GM10847 (cell line): Measurements from ENCODE around the gene TENT5C.

ENCODE experiments used
- POLR2A ChIP-seq: IDR thresholded peaks from 2 replicates; pipeline ENCODE4 v1.6.1; 2011; ENCODE audit not compliant: insufficient read length; ENCODE audit errors: extremely low read depth

Gene TENT5C

DNA sequence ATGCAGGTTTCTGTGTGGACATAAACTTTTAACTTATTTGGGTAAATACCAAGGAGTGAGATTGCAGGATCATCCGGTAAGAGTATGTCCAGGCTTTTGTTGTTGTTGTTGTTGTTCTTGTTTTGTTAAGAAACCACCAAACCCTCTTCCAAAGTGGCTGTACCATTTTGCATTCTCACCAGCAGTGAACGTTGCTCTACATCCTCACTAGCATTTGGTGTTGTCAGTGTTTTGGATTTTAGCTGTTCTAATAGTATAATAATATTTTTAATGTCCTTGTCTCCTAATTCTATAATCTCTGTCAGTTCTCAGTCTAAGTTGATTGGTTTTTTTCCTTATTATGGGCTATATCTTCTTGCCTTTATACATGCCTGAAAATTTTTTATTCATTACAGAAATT, 37.8 kb downstream of the TENT5C start:
- no peak for TF ChIP-seq POLR2A

DNA sequence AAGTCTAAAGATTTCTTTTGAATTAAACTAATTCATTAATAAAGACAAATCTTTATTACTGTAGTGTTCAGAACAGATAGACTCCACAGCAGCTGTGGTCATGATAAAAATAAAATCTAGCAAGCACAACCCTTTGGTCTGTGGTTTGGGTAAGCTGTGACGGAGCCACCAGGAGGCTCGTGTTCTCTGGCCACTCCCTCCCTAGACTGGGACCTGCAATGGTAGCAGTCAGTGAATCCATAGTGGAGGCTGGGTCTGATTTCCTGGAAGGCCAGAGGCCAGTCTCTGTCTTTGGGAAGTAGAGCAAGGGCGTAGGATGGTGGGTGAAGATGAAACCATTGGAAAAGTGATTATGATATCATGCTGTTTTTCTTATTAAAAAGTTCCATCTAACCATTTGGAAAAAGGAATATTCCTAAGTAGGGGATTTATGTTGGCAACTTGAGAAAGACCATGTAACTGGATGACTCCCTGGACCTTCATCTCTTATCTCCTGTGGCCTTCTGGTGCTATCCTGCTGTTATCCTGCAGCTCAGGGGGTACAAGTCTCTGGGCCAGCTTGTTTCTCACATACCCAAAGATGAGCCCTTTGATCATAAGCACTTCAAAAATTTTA, 39.0 kb downstream of the TENT5C start:
- no peak for TF ChIP-seq POLR2A

DNA sequence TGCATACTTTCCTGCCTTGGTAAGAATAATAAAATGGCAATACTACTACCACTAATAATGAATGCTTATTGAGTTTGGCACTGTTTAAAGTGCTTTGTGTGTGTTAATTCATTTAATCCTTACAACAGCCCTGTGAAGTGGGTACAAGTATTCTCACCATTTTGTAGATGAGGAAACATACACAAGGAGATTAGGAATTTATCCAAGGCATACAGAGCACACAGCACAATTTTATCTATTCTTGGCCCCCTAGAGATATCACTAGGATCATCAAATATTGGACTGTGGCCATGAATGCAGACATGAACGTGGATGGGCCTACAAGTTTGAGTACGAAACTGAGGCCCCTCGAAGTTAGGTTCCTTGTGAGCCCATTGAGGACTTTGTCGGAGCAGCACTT, 39.5 kb downstream of the TENT5C start:
- no peak for TF ChIP-seq POLR2A

DNA sequence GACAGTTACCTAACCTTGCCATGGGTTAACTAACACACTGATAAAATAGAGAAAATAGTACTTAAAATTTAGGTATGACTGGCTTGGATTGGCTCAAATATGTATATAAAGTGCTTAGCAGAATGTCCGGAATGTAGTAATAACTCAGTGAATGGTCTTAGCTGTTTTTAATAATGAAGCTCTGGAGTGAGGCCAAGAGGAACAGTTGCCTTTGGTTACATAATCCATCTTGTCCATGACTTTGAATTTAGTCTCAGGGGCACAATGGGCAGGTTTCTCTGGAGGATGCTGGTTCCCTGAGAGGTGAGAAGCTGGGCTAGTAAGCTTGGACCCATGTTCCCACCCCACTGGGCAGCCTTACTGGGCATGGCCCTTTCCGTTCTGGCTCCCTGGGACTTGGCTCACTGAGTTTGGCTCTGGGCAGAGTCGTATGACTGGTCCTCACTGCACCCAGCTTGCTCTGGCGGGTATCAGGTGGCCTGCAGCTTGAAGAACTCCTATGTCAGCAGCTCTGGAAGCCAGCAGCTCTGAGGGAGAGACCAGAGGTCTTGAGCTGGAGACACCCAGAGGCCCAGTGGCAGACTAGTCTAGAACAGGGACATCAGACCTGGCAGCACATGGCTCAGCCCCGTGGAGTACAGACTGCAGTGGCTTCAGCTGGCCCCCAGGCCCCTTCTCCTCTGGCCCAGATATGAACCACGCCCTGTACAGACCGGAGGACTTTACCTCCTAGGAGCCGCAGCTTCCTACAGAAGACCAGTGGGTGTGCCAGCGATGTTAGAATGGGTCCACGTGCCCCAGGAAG, 40.4 kb downstream of the TENT5C start:
- no peak for TF ChIP-seq POLR2A

DNA sequence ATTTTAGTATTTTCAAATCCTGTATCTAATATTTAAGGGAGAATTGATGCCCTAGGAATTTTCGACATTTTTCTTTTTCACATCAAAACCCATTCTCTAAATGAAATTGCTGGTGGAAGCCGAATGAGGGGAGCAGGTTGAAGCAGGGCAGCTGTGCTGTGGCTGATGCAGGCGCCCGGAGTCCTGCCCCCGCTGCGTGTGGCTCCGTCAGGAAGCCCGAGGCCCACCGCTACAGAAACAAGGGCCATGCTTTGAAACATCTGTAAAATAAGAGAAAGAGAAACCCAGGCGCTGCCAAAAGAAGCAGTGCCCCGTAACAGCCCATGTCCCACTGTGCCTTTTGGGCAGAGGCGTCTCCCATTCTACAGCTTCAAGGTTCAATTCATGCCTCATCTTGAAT, 41.1 kb downstream of the TENT5C start:
- no peak for TF ChIP-seq POLR2A

DNA sequence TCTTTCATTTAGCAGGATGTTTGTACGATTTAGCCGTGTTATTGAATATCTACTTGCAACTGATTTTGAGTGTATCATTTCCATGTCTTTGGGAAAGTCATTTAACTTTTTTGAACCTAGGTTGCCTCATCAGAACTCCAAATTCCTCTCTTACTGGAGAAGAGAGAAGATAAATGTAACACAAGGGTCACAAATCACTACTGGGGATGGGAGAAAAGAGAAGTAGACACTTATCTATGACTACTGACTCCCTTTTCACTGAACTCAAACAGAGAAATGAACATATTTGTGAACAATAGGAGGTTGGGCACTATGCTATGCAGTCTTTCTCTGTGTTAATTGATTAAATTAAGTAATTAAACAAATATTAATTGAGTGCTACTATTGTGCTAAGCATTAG, 42.2 kb downstream of the TENT5C start:
- no peak for TF ChIP-seq POLR2A

DNA sequence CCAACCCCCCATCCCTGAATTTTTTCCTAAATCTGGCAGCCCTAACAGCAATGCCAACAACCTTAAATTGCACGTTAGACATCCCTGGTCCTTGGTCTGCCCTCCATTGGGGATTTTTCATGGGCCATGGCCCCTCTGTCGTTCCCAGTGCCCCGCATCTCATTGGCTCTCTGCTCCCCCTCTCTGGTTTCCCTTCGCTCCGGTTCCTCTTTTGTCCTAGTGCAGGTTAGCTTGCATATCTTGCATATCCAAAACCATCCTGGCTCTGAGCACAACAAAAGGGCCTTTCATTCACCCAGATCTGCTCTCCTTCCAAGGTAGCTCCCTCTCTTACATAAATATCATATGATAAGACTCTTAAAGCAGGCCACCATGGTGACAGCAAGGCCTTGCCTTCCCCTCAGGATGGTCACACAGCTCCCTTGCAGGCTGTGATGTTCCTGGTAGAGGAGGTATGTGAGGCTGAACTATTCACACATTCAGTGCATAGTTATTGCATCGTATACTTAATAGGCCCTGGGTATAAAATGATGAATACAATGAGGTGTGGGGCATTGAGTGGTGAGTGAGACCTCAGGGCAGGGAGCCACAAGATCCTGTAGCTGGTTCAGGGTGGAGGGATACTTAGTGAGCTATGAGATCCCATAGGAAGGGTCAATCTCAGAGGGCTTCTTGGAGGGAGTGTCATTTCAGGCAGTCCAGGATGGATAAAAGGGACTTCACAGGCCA, 45.2 kb downstream of the TENT5C start:
- TF ChIP-seq POLR2A: no peak

DNA sequence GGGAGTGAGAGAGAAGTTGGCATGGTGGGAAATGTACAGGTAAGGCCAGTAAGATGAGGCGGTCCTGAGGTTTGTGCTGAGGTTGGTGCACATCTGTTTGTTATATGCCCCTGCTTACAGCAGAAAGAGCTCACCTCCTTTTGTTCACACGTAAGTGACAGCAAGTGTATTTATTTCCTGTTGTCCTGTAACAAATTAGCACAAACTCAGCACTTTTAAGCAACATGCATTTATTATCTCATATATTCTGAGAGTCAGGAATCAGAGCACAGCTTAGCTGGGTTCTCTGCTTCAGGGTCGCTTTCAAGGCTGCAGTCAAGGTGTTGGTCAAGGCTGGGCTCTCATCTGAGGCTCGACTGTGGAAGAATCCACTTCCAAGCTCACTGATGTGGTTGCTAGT, 45.8 kb downstream of the TENT5C start:
- TF ChIP-seq POLR2A: no peak

DNA sequence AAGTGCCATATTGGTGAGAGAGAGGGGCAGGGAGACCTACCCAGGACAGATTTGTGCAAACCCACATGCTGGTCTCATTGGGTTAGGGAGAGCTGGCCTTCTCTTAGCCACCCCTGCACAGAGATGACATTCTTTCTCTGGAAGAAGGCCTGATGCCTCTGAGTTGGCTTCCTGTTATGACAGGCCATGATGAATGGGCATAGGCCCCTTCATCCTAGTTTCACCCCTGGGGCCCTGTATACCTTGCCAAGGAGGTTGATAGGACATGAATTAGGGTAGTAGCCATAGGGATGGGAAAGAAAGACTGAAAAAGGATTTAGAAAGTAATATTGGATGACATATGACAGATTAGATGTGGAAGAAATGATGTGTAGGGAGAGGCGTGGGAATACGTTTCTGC, 46.6 kb downstream of the TENT5C start:
- no peak for TF ChIP-seq POLR2A

DNA sequence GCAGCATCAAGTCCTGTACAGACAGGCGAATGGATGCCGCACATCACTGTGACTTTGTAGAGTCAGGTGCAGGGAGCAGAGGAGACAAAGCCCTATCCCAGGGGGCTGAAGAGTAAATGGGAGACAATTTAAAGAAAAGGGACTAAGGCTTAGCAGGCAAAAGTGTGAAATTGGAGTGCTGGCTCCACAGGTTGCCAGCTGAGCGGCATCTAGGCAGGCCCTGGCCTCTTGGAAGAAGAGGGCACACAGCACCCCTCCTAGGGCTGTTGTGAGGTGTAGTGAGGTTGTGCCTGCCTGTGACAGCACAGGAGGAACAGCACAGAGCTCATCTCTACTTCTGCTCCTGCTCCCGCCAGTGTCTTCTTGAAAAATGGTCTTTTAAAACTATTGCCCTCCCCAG, 47.3 kb downstream of the TENT5C start:
- TF ChIP-seq POLR2A: no peak

DNA sequence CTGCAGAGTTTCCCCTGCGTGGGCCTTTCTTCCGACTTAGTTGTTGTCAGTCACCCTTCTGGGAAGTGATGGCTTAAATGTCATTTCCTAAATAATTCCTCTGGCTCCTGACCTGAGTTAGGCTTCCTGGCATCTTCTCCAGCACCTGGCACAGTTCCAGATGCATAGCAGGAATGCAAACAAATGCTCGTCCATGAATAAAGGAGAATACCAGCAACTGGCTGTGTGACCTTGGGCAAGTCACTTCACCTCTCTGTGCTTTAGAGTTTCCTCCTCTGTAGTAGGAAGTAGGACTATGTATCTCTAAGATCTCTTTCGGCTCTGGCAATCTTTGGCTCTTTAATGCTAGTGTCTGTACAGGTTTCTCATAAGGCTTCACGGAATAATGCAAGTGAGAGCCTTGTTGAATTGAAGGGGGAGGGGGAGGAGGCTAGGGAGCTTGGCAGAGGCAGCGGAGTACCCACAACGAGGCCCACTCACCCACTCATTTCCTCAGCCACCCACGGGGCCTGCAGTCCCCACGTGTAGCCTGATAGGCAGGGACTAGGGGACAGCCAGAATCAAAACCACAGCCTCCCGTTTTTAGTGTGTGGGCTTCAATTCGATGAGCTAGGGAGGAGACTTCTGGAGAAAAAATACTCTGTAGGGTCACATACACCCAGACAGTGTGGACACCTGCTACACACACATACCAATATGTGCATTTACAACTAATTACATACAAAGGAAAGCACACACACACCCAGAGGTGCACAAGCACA, 48.1 kb downstream of the TENT5C start:
- no peak for TF ChIP-seq POLR2A

DNA sequence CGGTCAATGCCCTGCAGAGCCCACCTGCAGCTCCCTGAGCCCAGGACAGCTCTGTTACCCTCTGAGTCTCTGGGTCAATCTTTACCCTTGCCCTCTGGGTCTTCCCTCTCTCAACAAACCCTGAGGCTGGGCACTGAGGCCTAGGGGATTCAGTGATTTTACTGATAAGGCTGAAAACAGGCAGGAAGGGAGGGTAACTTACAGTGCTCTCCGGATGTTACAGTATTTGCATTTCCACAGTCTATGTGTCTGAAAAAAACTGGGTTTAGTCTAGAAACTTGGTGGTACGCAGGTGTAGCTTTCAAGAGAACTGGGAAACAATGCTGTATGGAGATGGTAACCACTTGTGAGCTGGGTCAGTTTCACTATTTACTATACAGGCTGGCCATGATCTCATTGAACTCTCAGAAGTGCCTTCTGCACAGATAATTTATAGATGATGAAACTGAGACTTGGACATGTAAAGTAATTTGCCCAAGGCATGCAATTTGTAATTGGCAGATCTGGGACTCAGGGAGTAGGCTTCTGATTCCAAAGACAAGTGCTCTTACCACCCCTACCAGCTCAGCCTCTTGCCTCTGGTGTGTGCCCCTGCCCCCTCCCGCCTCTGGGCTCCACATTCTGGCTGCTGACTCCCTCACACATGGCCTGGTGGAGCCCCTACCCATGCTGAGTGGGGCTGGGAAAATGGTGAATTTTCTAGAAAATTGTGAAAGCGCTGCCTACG, 48.8 kb downstream of the TENT5C start:
- no peak for TF ChIP-seq POLR2A

DNA sequence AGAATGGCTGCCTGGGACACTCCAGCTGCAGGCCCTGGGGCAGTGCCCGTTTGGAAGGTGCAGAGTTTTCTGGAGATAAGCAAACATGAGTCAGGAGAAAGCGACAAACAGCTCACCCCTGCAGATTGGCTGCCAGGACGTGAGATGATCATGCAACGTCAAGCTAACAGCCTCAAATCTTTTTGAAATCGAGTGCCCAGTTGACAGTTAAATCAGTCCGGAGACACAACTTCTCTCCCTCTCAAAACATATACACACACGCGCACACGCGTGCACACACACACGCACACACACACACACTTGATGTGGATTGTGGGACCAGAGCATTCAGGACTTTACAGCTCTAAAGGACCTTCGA, 49.4 kb downstream of the TENT5C start:
- no peak for TF ChIP-seq POLR2A

DNA sequence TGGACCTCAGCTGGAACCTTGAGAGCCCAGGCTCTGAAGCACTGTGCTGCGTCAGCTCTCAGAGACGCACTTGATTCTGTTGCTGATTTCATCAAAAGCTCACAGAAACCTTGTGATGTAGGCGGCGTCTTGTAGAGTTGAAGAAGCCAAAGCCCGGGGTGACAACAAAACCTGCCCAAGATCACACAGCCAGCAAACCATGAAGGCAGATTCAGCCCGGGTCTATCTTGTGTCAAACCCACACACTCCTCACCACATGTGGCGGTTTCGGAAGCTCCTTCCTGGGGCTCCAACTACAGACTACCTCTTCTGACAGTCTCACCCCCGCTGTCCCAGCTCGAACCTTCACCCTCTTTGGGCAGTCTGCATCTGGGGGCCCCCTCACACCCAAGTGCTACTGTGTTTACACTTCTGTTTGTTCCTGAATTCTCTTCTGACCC, 50.4 kb downstream of the TENT5C start:
- TF ChIP-seq POLR2A: no peak

DNA sequence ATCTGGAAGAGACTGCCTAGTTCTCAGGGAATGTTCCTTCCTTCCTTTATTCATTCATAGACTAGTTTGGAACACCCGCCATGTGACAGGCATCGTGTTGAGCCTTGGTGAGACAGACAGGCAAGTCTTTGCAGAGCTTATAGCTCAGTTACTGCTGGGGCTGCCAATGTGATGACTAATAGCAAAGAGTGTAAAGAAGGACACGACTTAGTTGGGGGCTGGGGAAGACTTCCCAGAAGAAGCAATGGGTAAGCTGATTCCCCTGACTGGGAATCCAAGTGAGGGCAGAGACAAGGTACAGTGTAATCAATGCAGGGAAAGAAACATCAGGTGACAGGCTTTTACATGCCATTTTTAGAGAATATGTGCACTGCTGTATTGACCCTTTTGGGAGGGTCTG, 51.2 kb downstream of the TENT5C start:
- TF ChIP-seq POLR2A: no peak

DNA sequence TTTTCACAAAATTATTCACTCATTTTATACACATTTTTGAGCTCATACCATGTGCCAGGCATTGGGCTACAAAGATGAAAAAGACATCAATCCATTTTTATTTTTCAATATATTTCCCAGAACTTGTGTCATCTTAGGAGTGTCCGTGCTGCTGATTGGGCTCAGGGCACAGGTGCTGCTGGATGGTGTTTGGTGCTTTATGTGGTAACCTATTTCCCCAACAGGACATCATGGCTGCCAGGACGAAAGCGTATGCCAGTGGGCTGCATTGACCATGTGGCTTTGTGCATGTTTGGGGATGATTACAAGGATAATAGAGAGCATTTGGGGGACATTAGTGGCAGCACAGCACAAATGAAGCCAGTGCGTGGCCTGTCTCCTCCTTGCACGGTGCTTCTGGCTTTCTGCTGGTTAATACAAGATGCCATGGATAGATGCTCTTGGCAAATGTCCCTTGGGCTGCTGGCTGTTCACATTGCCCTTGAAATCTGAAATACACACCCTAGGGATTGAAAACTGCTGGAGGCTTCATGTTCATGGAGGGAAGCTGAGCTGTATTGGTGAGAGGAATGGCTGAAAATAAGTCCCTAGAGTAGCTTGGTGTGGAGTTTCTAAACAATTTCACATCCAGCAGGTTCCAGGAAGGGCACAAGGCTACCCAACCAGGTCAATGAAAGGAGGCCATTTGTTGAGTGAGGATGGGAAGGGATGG, 52.3 kb downstream of the TENT5C start:
- no peak for TF ChIP-seq POLR2A
